NCI-H69 (cell line): ENCODE measurements around the gene ZNF280B.

Experiments used
- DNase-seq: peaks from one replicate; lab custom pipeline; 2025; lab: John Stamatoyannopoulos, UW

The ZNF280B gene, protein sequence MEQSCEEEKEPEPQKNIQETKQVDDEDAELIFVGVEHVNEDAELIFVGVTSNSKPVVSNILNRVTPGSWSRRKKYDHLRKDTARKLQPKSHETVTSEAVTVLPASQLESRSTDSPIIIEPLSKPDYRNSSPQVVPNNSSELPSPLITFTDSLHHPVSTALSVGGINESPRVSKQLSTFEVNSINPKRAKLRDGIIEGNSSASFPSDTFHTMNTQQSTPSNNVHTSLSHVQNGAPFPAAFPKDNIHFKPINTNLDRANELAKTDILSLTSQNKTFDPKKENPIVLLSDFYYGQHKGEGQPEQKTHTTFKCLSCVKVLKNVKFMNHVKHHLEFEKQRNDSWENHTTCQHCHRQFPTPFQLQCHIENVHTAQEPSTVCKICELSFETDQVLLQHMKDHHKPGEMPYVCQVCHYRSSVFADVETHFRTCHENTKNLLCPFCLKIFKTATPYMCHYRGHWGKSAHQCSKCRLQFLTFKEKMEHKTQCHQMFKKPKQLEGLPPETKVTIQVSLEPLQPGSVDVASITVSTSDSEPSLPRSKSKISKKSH

GRCh38 chr22:22508274-22509176, at the start of gene ZNF280B:
ZNF280B (minus strand) TSS chr22:22508742; CDS start chr22:22489398, 19,344 bp downstream.
- peak; percentile 96 for DNase-seq

- peak; percentile 95 for DNase-seq
These were observed 48.7 kb upstream of the ZNF280B start for GRCh38 chr22:22556995-22557925.

DNA sequence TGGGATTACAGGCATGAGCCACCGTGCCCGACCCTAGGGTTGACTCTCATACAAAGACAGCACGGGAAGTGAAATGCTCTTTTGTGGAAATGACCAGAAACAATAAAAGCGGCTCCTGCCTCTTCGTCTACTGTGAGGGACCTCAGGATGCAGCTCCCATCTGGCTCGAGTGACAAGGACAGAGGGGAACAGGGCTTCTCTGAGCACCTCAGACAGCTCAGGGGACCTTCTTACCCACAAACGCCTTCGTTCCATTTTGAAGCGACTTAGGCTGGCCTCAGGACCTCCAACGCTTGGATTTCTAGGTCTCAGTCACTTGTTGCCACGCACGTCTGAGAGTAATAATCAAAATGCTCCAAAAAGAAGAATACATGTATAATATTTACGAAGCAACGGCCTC, 48.0 kb upstream of the ZNF280B start:
- no peak for DNase-seq

DNA sequence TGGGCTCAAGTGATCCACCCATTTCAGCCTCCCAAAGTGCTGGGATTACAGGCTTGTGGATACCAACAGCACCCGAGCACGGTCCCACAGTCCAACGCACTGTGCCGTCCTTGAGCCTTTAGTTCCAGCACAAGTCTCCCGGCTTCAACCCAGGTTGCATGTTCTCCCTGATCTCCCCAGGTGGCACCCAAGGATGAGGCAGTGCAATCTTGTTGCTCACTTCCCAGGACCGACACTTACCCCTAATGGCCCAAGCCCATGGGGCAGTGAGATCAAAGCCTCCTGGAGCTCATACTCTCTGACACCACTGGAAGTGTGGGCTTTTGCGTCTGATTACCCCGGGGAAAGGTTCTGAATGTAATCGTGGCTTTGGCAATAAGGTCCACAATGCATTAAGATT, 47.1 kb upstream of the ZNF280B start:
- DNase-seq: no peak

GRCh38 chr22:22554587-22555284, 46.2 kb upstream of the ZNF280B start:
- no peak for DNase-seq

DNA sequence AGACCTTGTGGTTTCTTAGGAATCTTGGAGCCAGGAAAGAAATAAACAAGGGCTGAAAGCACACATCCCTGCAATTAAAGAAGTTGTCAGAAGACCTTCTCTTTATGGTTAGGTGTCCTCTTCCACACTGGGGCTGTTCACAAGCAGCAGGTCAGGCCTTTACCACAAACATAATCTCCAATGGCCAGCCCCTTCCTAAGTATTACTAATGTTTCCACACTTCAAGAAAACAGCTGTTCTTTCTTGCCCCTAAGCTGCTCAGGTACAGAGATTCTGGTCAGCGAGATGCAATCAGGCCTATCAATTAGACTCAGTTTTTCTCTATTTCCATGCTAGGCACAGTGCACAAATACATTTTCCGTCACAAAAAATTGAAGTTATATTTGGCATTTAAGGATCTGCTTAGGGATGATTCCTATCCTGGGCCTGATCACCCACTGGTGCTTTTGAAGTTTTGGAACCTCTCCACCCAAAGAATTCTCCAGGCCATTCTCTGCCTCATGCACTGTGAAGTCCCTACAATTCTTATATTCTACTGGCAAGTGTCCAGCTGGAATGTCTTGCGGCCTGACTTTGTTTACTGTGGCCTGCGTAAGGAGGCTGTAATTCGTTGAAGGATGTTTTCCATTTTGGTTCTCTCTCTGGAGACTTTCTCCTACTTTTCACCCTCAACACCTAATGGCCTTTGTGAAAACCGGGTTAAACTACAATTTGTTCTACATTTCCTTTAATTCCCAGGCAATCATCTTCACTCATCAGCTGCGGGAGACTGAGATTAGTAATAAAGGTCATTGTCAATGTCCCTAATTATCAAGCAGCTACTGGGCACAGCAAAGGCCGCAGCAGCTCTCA, 45.4 kb upstream of the ZNF280B start:
- DNase-seq: no peak

GRCh38 chr22:22553141-22553540, 44.6 kb upstream of the ZNF280B start:
- no peak for DNase-seq

- DNase-seq: peak; percentile 14
These were observed 44.1 kb upstream of the ZNF280B start for GRCh38 chr22:22552630-22553029.

GRCh38 chr22:22550789-22551434, 42.4 kb upstream of the ZNF280B start:
- no peak for DNase-seq

GRCh38 chr22:22548910-22549309, 40.4 kb upstream of the ZNF280B start:
- no peak for DNase-seq

DNA sequence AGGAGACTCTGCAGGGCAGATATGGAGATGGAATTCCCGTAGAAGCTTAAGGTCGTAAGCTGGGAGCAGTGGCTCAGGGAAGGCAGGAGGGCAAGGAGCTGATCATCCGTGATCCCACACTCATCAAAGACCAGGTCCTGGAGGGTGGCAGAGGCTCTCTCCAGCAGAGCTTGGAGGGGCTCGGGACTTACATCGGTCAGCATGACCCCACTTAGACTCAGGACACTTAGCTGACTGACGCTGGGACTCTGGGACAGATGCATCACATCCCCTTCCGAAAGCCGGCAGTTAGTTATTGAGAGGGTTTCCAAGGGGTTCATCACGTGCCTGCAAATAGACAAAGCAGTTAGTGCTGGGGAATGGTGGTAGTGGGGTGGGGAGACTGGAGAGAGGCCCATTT, 39.8 kb upstream of the ZNF280B start:
- DNase-seq: no peak

DNA sequence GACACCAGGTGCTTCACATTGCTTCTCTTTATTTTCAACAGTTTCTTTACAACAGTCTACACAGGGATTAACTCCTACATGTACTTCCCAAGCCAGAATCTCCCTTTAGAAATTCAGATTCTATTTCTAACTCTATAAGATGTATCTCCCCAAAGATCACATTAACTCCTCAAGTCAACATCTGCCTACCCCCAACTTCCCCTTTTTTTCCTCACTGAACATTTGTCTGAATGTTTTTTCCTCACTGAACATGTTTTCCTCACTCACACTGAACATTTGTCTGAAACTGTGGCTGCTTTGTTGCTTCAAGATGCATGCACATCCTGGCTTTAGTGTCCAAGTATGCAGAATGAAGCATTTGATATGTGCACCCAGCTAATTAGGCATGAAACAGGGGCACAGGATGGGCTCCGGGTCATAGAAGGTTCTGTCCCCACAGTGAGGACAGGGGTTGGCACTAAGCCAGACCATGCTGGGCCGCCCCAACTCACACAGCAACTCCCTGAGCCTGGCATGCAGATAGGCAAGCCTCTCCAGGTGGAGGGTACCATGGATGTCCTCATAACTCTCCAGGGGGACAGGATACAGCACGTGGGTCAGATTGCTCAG, 39.3 kb upstream of the ZNF280B start:
- no peak for DNase-seq

DNA sequence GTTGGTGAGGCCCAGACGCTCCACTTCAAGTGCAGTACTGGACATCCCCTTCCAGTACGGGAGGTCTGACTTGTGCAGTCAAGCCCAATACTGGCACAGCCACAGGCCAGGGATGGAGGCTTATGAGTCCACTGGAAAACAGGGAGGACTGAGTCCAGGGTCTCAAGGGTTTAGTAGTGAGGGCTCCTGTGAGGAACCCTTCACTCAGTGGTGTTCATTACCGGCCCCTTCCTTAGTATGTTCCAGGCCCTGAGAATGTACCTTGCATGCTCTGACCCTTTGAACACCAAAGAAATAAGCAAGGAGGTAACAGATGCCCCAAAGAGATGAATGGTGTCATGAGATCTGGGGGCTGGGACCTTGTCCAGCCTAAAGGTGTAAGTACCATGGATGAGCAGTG, 38.7 kb upstream of the ZNF280B start:
- DNase-seq: no peak

DNA sequence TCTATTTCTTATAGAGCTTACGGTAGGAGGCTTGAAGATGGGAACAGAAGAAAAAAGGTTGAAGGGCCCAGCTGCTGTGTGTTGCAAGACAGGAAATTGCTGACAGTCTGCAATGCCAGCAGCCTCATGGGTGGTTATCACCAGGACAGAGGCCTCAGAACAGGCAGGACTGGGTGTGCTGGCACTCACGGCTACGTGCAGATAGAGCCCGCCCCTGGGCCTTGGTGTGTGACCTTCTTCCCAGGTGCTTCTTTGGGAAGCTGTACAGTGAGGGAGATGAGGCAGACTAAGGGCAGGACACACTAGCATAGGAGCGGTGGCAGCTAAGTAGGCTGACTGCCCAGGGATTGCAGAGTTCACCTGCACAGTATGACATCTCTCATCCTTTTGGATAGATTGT, 37.9 kb upstream of the ZNF280B start:
- DNase-seq: no peak

DNA sequence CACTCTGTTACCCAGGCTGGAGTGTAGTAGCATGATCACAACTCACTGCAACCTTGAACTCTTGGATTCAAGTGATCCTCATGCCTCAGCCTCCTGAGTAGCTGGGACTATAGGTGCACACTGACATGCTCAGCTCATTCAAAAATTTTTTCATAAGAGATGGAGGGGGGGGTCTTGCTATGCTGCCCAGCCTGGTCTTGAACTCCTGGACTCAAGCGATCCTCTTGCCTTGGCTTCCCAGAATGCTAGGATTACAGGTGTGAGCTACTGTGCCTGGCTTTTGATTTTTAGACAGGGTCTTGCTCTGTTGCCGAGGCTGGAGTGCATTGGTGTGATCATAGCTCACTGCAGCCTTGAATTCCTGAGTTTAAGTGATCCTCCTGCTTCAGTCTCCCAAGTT, 36.5 kb upstream of the ZNF280B start:
- no peak for DNase-seq

GRCh38 chr22:22538226-22538989, 29.9 kb upstream of the ZNF280B start:
- DNase-seq: no peak

DNA sequence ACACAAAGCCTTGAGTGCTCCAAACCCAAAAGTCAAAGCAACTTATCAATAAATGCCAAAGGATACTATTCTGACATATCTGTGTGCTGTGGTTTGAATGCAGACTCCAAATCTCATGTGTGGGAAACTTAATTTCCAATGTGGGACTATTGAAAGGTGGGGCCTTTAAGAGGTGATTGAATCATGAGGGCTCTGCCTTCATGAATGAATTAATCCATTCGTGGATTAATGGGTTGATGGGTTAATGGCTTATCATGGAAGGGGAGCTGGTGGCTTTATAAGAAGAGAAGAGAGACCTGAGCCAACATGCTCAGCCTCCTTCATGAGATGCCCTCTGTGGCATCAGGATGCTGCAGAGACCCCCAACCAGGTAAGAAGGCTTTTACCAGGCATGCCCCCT, 28.4 kb upstream of the ZNF280B start:
- DNase-seq: no peak

- DNase-seq: no peak
These were observed 28.0 kb upstream of the ZNF280B start for GRCh38 chr22:22536515-22536914.
